Subcutaneous abdominal adipose tissue (tissue), 5 donors: ENCODE measurements around the gene MYL11.

Source experiments
- H3K27ac ChIP-seq: one replicate; pipeline ENCODE4 v1.7.0; 2013; ENCODE audit warnings: low read depth, mild to moderate bottlenecking, inconsistent platforms, low read length, moderate library complexity
- H3K27me3 ChIP-seq, 5 donors: one replicate each; pipeline ENCODE4 v1.7.0; 2013; ENCODE audit warnings: low read length in 5 of 5, inconsistent platforms in 1 of 5; ENCODE audit not compliant: control insufficient read depth in 5 of 5, insufficient read depth in 4 of 5
- H3K36me3 ChIP-seq, 5 donors: one replicate each; pipeline ENCODE4 v1.7.0; 2013; ENCODE audit warnings: low read length in 5 of 5; ENCODE audit not compliant: control insufficient read depth in 5 of 5, insufficient read depth in 5 of 5
- H3K4me1 ChIP-seq, 5 donors: one replicate each; pipeline ENCODE4 v1.7.0; 2013; ENCODE audit warnings: low read length in 5 of 5, mild to moderate bottlenecking in 3 of 5, moderate library complexity in 1 of 5; ENCODE audit not compliant: control insufficient read depth in 5 of 5, insufficient read depth in 5 of 5
- H3K4me3 ChIP-seq, 5 donors: one replicate each; pipeline ENCODE4 v1.7.0; 2013; ENCODE audit warnings: low read length in 5 of 5, low read depth in 1 of 5
- H3K9ac ChIP-seq, 5 donors: one replicate each; pipeline ENCODE4 v1.7.0; 2013; ENCODE audit warnings: low read length in 5 of 5, mild to moderate bottlenecking in 4 of 5, moderate library complexity in 3 of 5
- H3K9me3 ChIP-seq, 5 donors: one replicate each; pipeline ENCODE4 v1.7.0; 2013; ENCODE audit warnings: low read length in 5 of 5; ENCODE audit not compliant: control insufficient read depth in 5 of 5
- donor health status: healthy.
- donor health status: healthy.
- donor health status: healthy.
- donor health status: healthy.
- donor health status: healthy.

Gene MYL11

GRCh38 chr16:30406795-30407101 lies 32.1 kb downstream of the MYL11 start:
- peak overlapping the region; percentile 63 for H3K27ac ChIP-seq
- H3K9me3 ChIP-seq = no peaks in the 10 kb centered on the region
- peak overlapping the region in 4 of 5 donors; percentile 68 to 85 (median 77) for H3K9ac ChIP-seq
- peaks cover 4 to 27% (median 24%) of the 10 kb centered on the region in 5 donors for H3K4me1 ChIP-seq
- peaks cover 0 to 5% (median 5%) of the 10 kb centered on the region in 5 donors for H3K36me3 ChIP-seq
- H3K4me3 ChIP-seq = peak overlapping the region; percentile 59 to 77 (median 68)
- H3K27me3 ChIP-seq = no peaks in the 10 kb centered on the region

- Histone ChIP-seq H3K9me3 (no peaks in the 10 kb centered on the region), H3K9ac (peak within 1 kb of the TSS in 4 of 5 donors; percentile 73 to 89 (median 80)), H3K27ac (peak within 1 kb of the TSS; percentile 63), H3K4me3 (peak within 1 kb of the TSS; percentile 59 to 77 (median 68)), H3K27me3 (no peaks in the 10 kb centered on the region), H3K4me1 (peaks cover 4 to 27% (median 24%) of the 10 kb centered on the region in 5 donors), H3K36me3 (peaks cover 0 to 9% (median 5%) of the 10 kb centered on the region in 5 donors)
Measured at GRCh38 chr16:30407102-30407803, 32.7 kb downstream of the MYL11 start, which contains the start of gene ZNF771. TSS of gene ZNF771 (plus strand) at chr16:30407606. CDS start at chr16:30408054, 448 bp downstream.

- H3K4me3 ChIP-seq = peak overlapping the region in 4 of 5 donors; percentile 58 to 77 (median 64)
- peaks cover 0 to 11% (median 5%) of the 10 kb centered on the region in 5 donors for H3K36me3 ChIP-seq
- no peaks in the 10 kb centered on the region for H3K9me3 ChIP-seq
- H3K27ac ChIP-seq = peak overlapping the region; percentile 63
- H3K4me1 ChIP-seq = peaks cover 4 to 27% (median 24%) of the 10 kb centered on the region in 5 donors
- no peaks in the 10 kb centered on the region for H3K27me3 ChIP-seq
- H3K9ac ChIP-seq = peak overlapping the region in 4 of 5 donors; percentile 73 to 89 (median 80)
Measured at GRCh38 chr16:30407804-30408534, 33.4 kb downstream of the MYL11 start.

GRCh38 chr16:30409125-30410060 lies 34.8 kb downstream of the MYL11 start:
- no peaks in the 10 kb centered on the region for H3K27me3 ChIP-seq
- H3K9me3 ChIP-seq = no peaks in the 10 kb centered on the region
- no peak overlapping the region for H3K9ac ChIP-seq
- no peak overlapping the region for H3K27ac ChIP-seq
- peak overlapping the region in 2 of 5 donors; percentile 2 to 8 for H3K4me3 ChIP-seq
- peaks cover 4 to 27% (median 24%) of the 10 kb centered on the region in 5 donors for H3K4me1 ChIP-seq
- peaks cover 0 to 18% (median 11%) of the 10 kb centered on the region in 5 donors for H3K36me3 ChIP-seq

- H3K4me3 ChIP-seq = no peak overlapping the region
- no peaks in the 10 kb centered on the region for H3K9me3 ChIP-seq
- H3K4me1 ChIP-seq = peaks cover 1 to 27% (median 25%) of the 10 kb centered on the region in 5 donors
- no peaks in the 10 kb centered on the region for H3K27me3 ChIP-seq
- H3K27ac ChIP-seq = no peak overlapping the region
- H3K9ac ChIP-seq = no peak overlapping the region
- H3K36me3 ChIP-seq = peaks cover 0 to 18% (median 11%) of the 10 kb centered on the region in 5 donors
Measured at GRCh38 chr16:30413112-30413806, 38.7 kb downstream of the MYL11 start.

- H3K27me3 ChIP-seq = no peaks in the 10 kb centered on the region
- peaks cover 0 to 25% (median 21%) of the 10 kb centered on the region in 5 donors for H3K4me1 ChIP-seq
- no peaks in the 10 kb centered on the region for H3K9me3 ChIP-seq
- no peak overlapping the region for H3K4me3 ChIP-seq
- H3K27ac ChIP-seq = no peak overlapping the region
- H3K36me3 ChIP-seq = peaks cover 0 to 18% (median 11%) of the 10 kb centered on the region in 5 donors
- peak overlapping the region in 1 of 5 donors; percentile 10 for H3K9ac ChIP-seq
Measured at GRCh38 chr16:30414159-30414558, 39.6 kb downstream of the MYL11 start.

GRCh38 chr16:30416047-30416603 lies 41.5 kb downstream of the MYL11 start:
- H3K4me1 ChIP-seq = peaks cover 0 to 18% (median 11%) of the 10 kb centered on the region in 5 donors
- no peaks in the 10 kb centered on the region for H3K27me3 ChIP-seq
- no peaks in the 10 kb centered on the region for H3K9me3 ChIP-seq
- no peak overlapping the region for H3K4me3 ChIP-seq
- no peak overlapping the region for H3K9ac ChIP-seq
- no peak overlapping the region for H3K27ac ChIP-seq
- peaks cover 0 to 22% (median 11%) of the 10 kb centered on the region in 5 donors for H3K36me3 ChIP-seq

- H3K4me1 ChIP-seq = peaks cover 0 to 18% (median 11%) of the 10 kb centered on the region in 5 donors
- peaks cover 0 to 19% (median 7%) of the 10 kb centered on the region in 5 donors for H3K36me3 ChIP-seq
- no peaks in the 10 kb centered on the region for H3K9me3 ChIP-seq
- H3K27ac ChIP-seq = no peak overlapping the region
- no peaks in the 10 kb centered on the region for H3K27me3 ChIP-seq
- peak overlapping the region in 1 of 5 donors; percentile 51 for H3K9ac ChIP-seq
- H3K4me3 ChIP-seq = peak overlapping the region; percentile 58 to 85 (median 74)
Measured at GRCh38 chr16:30416624-30417528, 42.3 kb downstream of the MYL11 start.
